Measurements from ENCODE around the gene PHRF1. TPM values are rescaled to one million over a fixed set of nuclear protein-coding genes. Genes with fewer than 3 reads are reported as not detected.
A peak's percentile ranks its signal among the peaks of the same experiment; 100 is the strongest.

The PHRF1 gene
- total RNA-seq, 1 donor, result 27.5 TPM

DNA sequence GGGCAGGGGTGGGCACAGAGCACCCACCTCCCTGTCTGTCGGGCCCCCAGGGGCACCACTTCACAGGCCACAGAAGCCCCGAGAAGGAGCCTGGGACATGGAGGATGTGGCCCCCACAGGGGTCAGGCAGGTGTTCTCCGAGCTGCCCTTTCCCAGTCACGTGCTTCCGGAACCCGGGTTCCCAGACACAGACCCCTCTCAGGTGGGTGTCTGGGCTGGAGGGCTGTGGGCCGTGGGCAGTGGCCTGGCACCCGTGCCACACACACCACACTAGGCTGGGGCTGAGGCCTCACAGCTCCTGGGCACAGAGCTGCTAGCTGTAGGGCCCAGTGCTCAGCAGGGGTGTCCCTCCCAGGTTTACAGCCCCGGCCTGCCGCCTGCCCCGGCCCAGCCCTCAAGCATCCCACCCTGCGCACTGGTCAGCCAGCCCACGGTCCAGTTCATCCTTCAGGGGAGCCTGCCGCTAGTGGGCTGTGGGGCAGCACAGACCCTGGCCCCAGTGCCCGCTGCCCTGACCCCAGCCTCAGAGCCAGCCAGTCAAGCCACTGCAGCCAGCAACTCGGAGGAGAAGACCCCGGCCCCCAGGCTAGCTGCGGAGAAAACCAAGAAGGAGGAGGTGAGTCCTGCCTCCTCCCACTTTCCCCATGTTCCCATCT lies 34.0 kb downstream of the PHRF1 start:
- Histone ChIP-seq H3K9me3 (ENCODE audit: low read depth, low read length) (no peaks in the 10 kb centered on the region), H3K27ac (ENCODE audit: low read depth, low read length) (no peak overlapping the region), H3K36me3 (ENCODE audit: insufficient read depth, low read length) (peaks cover 73% of the 10 kb centered on the region), H3K4me3 (ENCODE audit: insufficient read depth, low read length) (no peak overlapping the region), H2AFZ (ENCODE audit: low read length) (no peak overlapping the region), H3K4me1 (ENCODE audit: insufficient read depth, low read length) (peaks cover 4% of the 10 kb centered on the region), H4K20me1 (ENCODE audit: insufficient read depth, low read length) (peaks cover 33% of the 10 kb centered on the region), H3K27me3 (ENCODE audit: insufficient read depth, low read length) (no peaks in the 10 kb centered on the region), H3K4me2 (ENCODE audit: insufficient read depth, low read length) (no peak overlapping the region), H3K79me2 (ENCODE audit: insufficient read depth, low read length) (no peaks in the 10 kb centered on the region)
- TF ChIP-seq, protein P1, sequence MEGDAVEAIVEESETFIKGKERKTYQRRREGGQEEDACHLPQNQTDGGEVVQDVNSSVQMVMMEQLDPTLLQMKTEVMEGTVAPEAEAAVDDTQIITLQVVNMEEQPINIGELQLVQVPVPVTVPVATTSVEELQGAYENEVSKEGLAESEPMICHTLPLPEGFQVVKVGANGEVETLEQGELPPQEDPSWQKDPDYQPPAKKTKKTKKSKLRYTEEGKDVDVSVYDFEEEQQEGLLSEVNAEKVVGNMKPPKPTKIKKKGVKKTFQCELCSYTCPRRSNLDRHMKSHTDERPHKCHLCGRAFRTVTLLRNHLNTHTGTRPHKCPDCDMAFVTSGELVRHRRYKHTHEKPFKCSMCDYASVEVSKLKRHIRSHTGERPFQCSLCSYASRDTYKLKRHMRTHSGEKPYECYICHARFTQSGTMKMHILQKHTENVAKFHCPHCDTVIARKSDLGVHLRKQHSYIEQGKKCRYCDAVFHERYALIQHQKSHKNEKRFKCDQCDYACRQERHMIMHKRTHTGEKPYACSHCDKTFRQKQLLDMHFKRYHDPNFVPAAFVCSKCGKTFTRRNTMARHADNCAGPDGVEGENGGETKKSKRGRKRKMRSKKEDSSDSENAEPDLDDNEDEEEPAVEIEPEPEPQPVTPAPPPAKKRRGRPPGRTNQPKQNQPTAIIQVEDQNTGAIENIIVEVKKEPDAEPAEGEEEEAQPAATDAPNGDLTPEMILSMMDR (IDR thresholded peaks at IDR 0.05; ENCODE audit: extremely low read depth, low read depth, low read length), result no peak
- DNase-seq (ENCODE audit: insufficient read length, low spot score, missing footprints), result no peak

DNA sequence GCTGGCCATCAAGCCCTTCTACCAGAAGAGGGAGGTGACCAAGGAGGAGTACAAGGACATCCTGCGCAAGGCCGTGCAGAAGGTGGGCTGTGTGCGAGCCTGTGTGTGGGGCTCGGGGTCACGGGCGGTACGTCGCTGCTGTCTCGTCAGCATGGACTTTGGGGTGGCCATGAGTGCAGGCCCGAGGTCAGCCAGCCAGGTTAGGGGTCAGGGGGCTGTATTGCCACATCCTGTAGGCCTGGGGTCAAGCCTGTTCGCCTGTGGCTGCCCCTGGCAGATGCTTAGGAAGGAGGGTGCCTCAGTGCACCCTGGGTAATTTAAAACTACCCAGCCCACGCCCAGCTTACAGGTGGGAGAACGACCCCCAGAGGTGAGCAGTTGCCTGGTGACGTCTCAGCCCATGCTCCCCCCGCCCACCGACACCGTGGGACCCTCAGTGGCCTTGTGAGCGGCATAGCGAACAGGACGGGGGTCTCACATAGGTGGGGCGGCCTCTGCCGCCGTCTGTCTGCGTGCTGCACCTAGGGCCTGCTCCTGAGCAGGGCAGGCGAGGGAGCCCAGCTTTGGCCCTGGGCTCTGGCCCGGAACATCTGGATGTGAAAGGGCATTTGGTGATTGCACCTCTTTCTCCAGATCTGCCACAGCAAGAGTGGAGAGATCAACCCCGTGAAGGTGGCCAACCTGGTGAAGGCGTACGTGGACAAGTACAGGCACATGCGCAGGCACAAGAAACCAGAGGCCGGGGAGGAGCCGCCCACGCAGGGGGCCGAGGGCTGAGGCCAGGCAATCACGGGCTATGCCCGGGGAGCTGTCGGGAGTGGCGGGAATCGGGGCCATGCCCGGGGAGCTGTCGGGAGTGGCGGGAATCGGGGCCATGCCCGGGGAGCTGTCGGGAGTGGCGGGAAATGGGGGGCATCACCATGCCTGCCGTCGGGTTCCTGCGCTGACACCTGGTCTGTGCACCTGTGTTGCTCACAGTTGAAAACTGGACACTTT lies 35.0 kb downstream of the PHRF1 start:
- H3K27me3 ChIP-seq (ENCODE audit: insufficient read depth, low read length), result no peaks in the 10 kb centered on the region
- TF ChIP-seq, protein P1 (IDR thresholded peaks at IDR 0.05; ENCODE audit: extremely low read depth, low read depth, low read length), result no peak
- H3K36me3 ChIP-seq (ENCODE audit: insufficient read depth, low read length), result peaks cover 65% of the 10 kb centered on the region
- no peaks in the 10 kb centered on the region for H3K79me2 ChIP-seq (ENCODE audit: insufficient read depth, low read length)
- peaks cover 10% of the 10 kb centered on the region for H3K4me1 ChIP-seq (ENCODE audit: insufficient read depth, low read length)
- H4K20me1 ChIP-seq (ENCODE audit: insufficient read depth, low read length), result peaks cover 32% of the 10 kb centered on the region
- no peak overlapping the region for H2AFZ ChIP-seq (ENCODE audit: low read length)
- DNase-seq (ENCODE audit: insufficient read length, low spot score, missing footprints), result no peak
- H3K4me2 ChIP-seq (ENCODE audit: insufficient read depth, low read length), result no peak overlapping the region
- no peak overlapping the region for H3K4me3 ChIP-seq (ENCODE audit: insufficient read depth, low read length)
- H3K27ac ChIP-seq (ENCODE audit: low read depth, low read length), result no peak overlapping the region
- no peaks in the 10 kb centered on the region for H3K9me3 ChIP-seq (ENCODE audit: low read depth, low read length)

DNA sequence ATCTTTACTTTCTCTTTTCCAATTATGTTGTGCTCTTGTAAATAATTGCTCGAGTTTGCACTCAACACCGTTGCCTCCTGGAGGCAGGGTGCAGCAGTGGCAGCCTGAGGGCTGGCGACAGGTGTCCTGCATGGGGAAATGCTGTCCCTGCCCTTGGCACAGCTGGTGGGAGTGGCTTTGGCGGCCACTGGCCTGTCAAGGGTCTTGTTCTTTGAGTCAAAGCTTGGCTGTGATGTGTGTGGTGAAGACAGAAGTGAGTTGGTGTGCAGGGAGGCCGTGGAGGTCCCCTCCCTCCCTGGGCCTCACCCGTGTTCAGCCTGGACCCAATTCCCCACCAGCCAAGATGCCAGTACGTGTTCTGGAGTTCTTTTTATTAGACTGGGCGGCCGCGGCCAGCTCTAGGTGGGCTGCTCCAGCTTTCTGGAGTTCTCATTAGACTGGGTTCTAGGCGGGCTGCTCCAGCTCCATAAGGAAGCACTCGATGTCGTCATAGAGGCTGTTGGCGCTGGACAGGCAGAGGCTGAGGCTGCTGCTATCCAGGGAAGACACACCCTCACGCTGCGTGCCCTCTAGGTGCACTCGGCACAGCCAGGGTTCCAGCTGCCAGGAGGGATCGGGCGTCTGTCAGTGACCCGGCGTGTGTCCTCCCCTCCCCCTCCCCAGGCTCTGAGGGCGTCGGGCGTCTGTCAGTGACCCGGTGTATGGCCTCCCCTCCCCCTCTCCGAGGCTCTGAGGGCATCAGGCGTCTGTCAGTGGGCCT lies 36.1 kb downstream of the PHRF1 start:
- Histone ChIP-seq H3K27me3 (ENCODE audit: insufficient read depth, low read length) (no peaks in the 10 kb centered on the region), H3K4me2 (ENCODE audit: insufficient read depth, low read length) (no peak overlapping the region), H3K4me3 (ENCODE audit: insufficient read depth, low read length) (no peak overlapping the region), H3K79me2 (ENCODE audit: insufficient read depth, low read length) (no peaks in the 10 kb centered on the region), H3K9me3 (ENCODE audit: low read depth, low read length) (no peaks in the 10 kb centered on the region), H3K4me1 (ENCODE audit: insufficient read depth, low read length) (peaks cover 10% of the 10 kb centered on the region), H3K27ac (ENCODE audit: low read depth, low read length) (no peak overlapping the region), H4K20me1 (ENCODE audit: insufficient read depth, low read length) (peaks cover 32% of the 10 kb centered on the region), H3K36me3 (ENCODE audit: insufficient read depth, low read length) (peaks cover 55% of the 10 kb centered on the region), H2AFZ (ENCODE audit: low read length) (no peak overlapping the region)
- TF ChIP-seq, protein P1 (IDR thresholded peaks at IDR 0.05; ENCODE audit: extremely low read depth, low read depth, low read length), result peak; percentile 26
- peak; percentile 90 for DNase-seq (ENCODE audit: insufficient read length, low spot score, missing footprints)
